ENCODE measurements around the gene USP25.

Gene USP25

DNA sequence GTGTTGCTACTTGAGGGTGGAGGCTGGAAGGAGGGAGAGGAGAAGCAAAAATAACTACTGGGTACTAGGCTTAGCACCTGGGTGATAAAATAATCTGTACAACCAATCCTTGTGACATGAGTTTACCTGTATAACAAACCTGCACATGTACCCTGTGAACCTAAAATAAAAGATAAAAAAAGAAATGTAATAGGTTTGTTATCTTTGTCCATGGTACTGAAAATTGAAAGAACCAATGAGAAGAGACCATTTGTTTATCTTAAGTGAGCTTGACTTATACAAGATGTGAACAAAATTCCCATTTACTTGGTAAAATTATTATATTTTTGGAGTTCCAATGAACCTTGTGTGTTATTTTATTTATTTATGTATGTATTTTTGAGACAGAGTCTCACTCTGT, 11.1 kb upstream of the USP25 start:
- Histone ChIP-seq H3K36me3 (ENCODE audit: insufficient read depth) (no peaks in the 10 kb centered on the region), H3K4me1 (ENCODE audit: low read depth, poor library complexity, severe bottlenecking) (no peaks in the 10 kb centered on the region), H3K27ac (no peak overlapping the region), H3K79me2 (ENCODE audit: insufficient read depth, low read depth) (no peaks in the 10 kb centered on the region), H2AFZ (ENCODE audit: low read depth) (no peak overlapping the region), H3K27me3 (ENCODE audit: insufficient read depth, low read depth) (no peaks in the 10 kb centered on the region), H3K4me3 (IDR thresholded peaks at IDR 0.05; ENCODE audit: insufficient read depth, low read depth, low read length) (no peak overlapping the region), H3K4me2 (no peak overlapping the region), H4K20me1 (ENCODE audit: insufficient read depth) (no peaks in the 10 kb centered on the region), H3K9ac (no peak overlapping the region)
- TF ChIP-seq, protein P1, sequence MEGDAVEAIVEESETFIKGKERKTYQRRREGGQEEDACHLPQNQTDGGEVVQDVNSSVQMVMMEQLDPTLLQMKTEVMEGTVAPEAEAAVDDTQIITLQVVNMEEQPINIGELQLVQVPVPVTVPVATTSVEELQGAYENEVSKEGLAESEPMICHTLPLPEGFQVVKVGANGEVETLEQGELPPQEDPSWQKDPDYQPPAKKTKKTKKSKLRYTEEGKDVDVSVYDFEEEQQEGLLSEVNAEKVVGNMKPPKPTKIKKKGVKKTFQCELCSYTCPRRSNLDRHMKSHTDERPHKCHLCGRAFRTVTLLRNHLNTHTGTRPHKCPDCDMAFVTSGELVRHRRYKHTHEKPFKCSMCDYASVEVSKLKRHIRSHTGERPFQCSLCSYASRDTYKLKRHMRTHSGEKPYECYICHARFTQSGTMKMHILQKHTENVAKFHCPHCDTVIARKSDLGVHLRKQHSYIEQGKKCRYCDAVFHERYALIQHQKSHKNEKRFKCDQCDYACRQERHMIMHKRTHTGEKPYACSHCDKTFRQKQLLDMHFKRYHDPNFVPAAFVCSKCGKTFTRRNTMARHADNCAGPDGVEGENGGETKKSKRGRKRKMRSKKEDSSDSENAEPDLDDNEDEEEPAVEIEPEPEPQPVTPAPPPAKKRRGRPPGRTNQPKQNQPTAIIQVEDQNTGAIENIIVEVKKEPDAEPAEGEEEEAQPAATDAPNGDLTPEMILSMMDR (conservative IDR thresholded peaks at IDR 0.05; ENCODE audit: low read depth, low read length), result no peak

DNA sequence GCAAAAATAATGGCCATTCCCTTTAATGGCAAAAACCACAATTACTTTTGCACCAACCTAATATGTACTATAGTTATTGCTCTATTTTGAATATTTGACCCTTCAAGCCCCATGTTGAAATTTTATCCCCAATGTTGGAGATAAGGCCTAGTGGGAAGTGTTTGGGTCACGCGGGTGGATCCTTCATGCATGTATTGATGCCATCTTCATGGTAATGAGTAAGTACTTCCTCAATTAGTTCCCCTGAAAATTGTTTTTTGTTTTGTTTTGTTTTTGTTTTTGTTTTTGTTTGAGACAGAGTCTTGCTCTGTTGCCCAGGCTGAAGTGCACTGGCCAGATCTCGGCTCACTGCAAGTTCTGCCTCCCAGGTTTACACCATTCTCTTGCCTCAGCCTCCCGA, 9.8 kb upstream of the USP25 start:
- Histone ChIP-seq H3K4me2 (no peak overlapping the region), H3K4me3 (IDR thresholded peaks at IDR 0.05; ENCODE audit: insufficient read depth, low read depth, low read length) (no peak overlapping the region), H3K27ac (no peak overlapping the region), H3K4me1 (ENCODE audit: low read depth, poor library complexity, severe bottlenecking) (no peaks in the 10 kb centered on the region), H2AFZ (ENCODE audit: low read depth) (no peak overlapping the region), H3K79me2 (ENCODE audit: insufficient read depth, low read depth) (no peaks in the 10 kb centered on the region), H4K20me1 (ENCODE audit: insufficient read depth) (no peaks in the 10 kb centered on the region), H3K9ac (no peak overlapping the region), H3K36me3 (ENCODE audit: insufficient read depth) (no peaks in the 10 kb centered on the region), H3K27me3 (ENCODE audit: insufficient read depth, low read depth) (no peaks in the 10 kb centered on the region)
- TF ChIP-seq, protein P1 (conservative IDR thresholded peaks at IDR 0.05; ENCODE audit: low read depth, low read length), result no peak

DNA sequence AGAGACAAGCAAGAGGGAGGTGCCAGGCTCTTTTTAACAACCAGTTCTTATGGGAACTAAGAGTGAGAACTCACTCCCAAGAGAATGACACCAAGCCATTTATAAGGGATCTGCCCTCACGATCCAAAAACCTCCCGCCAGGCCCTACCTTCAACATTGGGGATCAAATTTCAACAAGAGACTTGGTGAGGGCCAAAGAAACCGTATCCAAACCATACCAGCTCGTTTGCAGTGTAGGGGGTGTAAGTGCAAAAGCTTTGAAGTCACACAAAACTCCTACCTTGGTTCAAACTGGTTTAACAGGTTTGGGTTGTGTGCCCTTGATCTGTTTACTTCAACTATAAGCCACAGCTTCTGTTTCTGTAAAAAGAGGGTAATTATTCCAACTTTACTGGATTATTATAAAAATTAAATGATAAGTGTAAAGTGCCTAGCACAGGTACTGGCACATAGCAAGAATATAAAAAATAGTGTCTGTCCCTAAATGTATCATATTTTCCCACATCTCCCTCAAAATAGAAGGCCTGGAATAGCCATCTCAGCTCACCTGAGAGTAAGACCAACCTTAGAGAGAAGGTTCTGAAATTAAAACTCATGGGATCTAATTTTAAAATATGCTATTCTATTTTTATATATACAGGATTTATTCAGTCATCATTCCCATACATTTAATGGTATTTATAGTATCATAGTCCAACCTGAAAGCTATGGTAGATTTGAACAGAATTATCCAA, 7.0 kb upstream of the USP25 start:
- Histone ChIP-seq H3K27me3 (ENCODE audit: insufficient read depth, low read depth) (no peaks in the 10 kb centered on the region), H3K27ac (no peak overlapping the region), H3K4me1 (ENCODE audit: low read depth, poor library complexity, severe bottlenecking) (no peaks in the 10 kb centered on the region), H3K4me2 (no peak overlapping the region), H3K79me2 (ENCODE audit: insufficient read depth, low read depth) (no peaks in the 10 kb centered on the region), H2AFZ (ENCODE audit: low read depth) (no peak overlapping the region), H4K20me1 (ENCODE audit: insufficient read depth) (no peaks in the 10 kb centered on the region), H3K4me3 (IDR thresholded peaks at IDR 0.05; ENCODE audit: insufficient read depth, low read depth, low read length) (no peak overlapping the region), H3K36me3 (ENCODE audit: insufficient read depth) (no peaks in the 10 kb centered on the region), H3K9ac (no peak overlapping the region)
- TF ChIP-seq, protein P1 (conservative IDR thresholded peaks at IDR 0.05; ENCODE audit: low read depth, low read length), result no peak

DNA sequence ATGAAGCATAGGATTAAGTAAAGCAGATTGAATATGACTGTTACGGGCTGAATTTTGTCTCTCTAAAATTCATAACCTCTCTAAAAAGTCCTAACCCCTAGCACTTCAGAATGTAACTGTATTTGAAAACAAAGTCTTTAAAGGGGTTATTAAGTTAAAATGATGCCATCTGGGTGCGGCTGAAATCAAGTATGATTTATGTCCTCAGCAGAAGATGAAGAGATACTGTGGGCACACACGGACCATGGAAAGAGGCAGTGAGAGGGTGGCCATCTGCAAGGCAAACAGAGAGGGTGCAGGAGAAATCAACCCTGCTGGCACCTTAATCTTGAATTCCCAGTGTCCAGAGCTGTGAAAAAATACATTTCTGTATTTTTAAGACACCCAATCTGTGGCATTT, 3.8 kb upstream of the USP25 start:
- TF ChIP-seq, protein P1 (conservative IDR thresholded peaks at IDR 0.05; ENCODE audit: low read depth, low read length), result no peak
- Histone ChIP-seq H3K4me1 (ENCODE audit: low read depth, poor library complexity, severe bottlenecking) (no peaks in the 10 kb centered on the region), H3K79me2 (ENCODE audit: insufficient read depth, low read depth) (peaks cover 6% of the 10 kb centered on the region), H3K4me3 (IDR thresholded peaks at IDR 0.05; ENCODE audit: insufficient read depth, low read depth, low read length) (no peak overlapping the region), H2AFZ (ENCODE audit: low read depth) (no peak overlapping the region), H3K27me3 (ENCODE audit: insufficient read depth, low read depth) (no peaks in the 10 kb centered on the region), H3K4me2 (no peak overlapping the region), H3K9ac (no peak overlapping the region), H3K27ac (no peak overlapping the region), H3K36me3 (ENCODE audit: insufficient read depth) (no peaks in the 10 kb centered on the region), H4K20me1 (ENCODE audit: insufficient read depth) (no peaks in the 10 kb centered on the region)
